HepG2 (cell line): ENCODE measurements around the gene MRS2. TPM values are rescaled to one million over a fixed set of nuclear protein-coding genes. Genes with fewer than 3 reads are reported as not detected.
A peak's percentile ranks its signal among the peaks of the same experiment; 100 is the strongest.

Source experiments
- HES4 ChIP-seq: sonication (generic); formaldehyde crosslinking; IDR thresholded peaks from 2 replicates; pipeline ENCODE4 v1.9.0; 2021; ENCODE audit warnings: mild to moderate bottlenecking, missing genetic modification reagents, borderline replicate concordance
- NAIF1 ChIP-seq: sonication (generic); formaldehyde crosslinking; IDR thresholded peaks from 2 replicates; pipeline ENCODE4 v1.5.0; 2020; ENCODE audit warnings: mild to moderate bottlenecking, missing genetic modification reagents, borderline replicate concordance
- REPIN1 ChIP-seq: sonication (generic); formaldehyde crosslinking; IDR thresholded peaks from 2 replicates; pipeline ENCODE4 v1.8.0; 2022; ENCODE audit warnings: missing genetic modification reagents, low read depth, mild to moderate bottlenecking, borderline replicate concordance
- SAFB2 ChIP-seq: sonication (generic); formaldehyde crosslinking; IDR thresholded peaks from 2 replicates; pipeline ENCODE4 v1.5.1; 2020; ENCODE audit warnings: missing genetic modification reagents, low read depth, mild to moderate bottlenecking, borderline replicate concordance
- SSRP1 ChIP-seq: IDR thresholded peaks from 2 replicates; pipeline ENCODE4 v1.6.1; 2016; ENCODE audit warnings: control low read depth
- ZFY ChIP-seq: sonication (generic); formaldehyde crosslinking; IDR thresholded peaks from 2 replicates; pipeline ENCODE4 v1.4.0; 2020; ENCODE audit warnings: missing genetic modification reagents
- ZKSCAN1 ChIP-seq: fragments of 150-350 bp; IDR thresholded peaks from 2 replicates; pipeline ENCODE4 v1.6.1; 2014; ENCODE audit warnings: low read length
- ZNF136 ChIP-seq: sonication (generic); formaldehyde crosslinking; IDR thresholded peaks from 2 replicates; pipeline ENCODE4 v1.8.1; 2022; ENCODE audit warnings: low read depth, mild to moderate bottlenecking, moderate library complexity, missing genetic modification reagents
- ZNF232 ChIP-seq: sonication (generic); formaldehyde crosslinking; IDR thresholded peaks from 2 replicates; pipeline ENCODE4 v1.4.0; 2020; ENCODE audit warnings: missing genetic modification reagents, borderline replicate concordance
- ZNF292 ChIP-seq: sonication (generic); formaldehyde crosslinking; IDR thresholded peaks from 2 replicates; pipeline ENCODE4 v1.8.1; 2022; ENCODE audit warnings: mild to moderate bottlenecking, low read depth, missing genetic modification reagents, borderline replicate concordance
- ZNF317 ChIP-seq: sonication (generic); formaldehyde crosslinking; IDR thresholded peaks from 2 replicates; pipeline ENCODE4 v1.5.0; 2020; ENCODE audit warnings: mild to moderate bottlenecking, missing genetic modification reagents
- ZNF567 ChIP-seq: sonication (generic); formaldehyde crosslinking; IDR thresholded peaks from 2 replicates; pipeline ENCODE4 v1.8.1; 2023; ENCODE audit warnings: mild to moderate bottlenecking, missing genetic modification reagents, borderline replicate concordance
- ZNF720 ChIP-seq: sonication (generic); formaldehyde crosslinking; IDR thresholded peaks from 2 replicates; pipeline ENCODE4 v1.4.0; 2020; ENCODE audit warnings: missing genetic modification reagents
- polyA plus RNA-seq, 8 experiments: library from polyadenylated mRNA; depleted of rRNA in 3 of 8; stranded (reverse) in 7 of 8; unstranded in 1 of 8; fragments of >200 nt; fragmentation: Illumina TruSeq in 4 of 8; extraction: Trizol in 4 of 8; gene quantifications; 2 replicates each; pipeline versions ENCODE4 v1.2.1 to v1.2.3, GENCODE V29; 2011 to 2016; ENCODE audit warnings: low read depth in 4 of 8, missing spikeins in 1 of 8, mixed read lengths in 1 of 8; ENCODE audit not compliant: insufficient read depth in 1 of 8
- total RNA-seq, 5 experiments: library from RNA; depleted of rRNA; stranded (reverse); fragments of >200 nt; fragmentation: Illumina TruSeq; extraction: Trizol; gene quantifications; 2 replicates each; pipeline ENCODE4 v1.2.3, GENCODE V29; 2016; ENCODE audit warnings: low read depth in 1 of 5
- TF ChIP-seq, protein P1 (sequence below): sonication (generic); formaldehyde crosslinking; IDR thresholded peaks from 2 replicates; pipeline ENCODE4 v1.4.0; 2020; ENCODE audit warnings: low read depth, missing genetic modification reagents
- TF ChIP-seq, protein P2 (sequence below): sonication (generic); formaldehyde crosslinking; IDR thresholded peaks from 2 replicates; pipeline ENCODE4 v1.5.1; 2020; ENCODE audit warnings: mild to moderate bottlenecking, missing genetic modification reagents, moderate library complexity
- TF ChIP-seq, protein P3 (sequence below): sonication (generic); formaldehyde crosslinking; IDR thresholded peaks from 2 replicates; pipeline ENCODE4 v1.4.0; 2020; ENCODE audit warnings: missing genetic modification reagents, mild to moderate bottlenecking, borderline replicate concordance

MRS2 gene
- total and polyA plus RNA-seq, 2 of the 13 experiments (the other 11 are each of a cell fraction or from before 2014, with no cell fraction given): 31.1 to 83.8 TPM

DNA sequence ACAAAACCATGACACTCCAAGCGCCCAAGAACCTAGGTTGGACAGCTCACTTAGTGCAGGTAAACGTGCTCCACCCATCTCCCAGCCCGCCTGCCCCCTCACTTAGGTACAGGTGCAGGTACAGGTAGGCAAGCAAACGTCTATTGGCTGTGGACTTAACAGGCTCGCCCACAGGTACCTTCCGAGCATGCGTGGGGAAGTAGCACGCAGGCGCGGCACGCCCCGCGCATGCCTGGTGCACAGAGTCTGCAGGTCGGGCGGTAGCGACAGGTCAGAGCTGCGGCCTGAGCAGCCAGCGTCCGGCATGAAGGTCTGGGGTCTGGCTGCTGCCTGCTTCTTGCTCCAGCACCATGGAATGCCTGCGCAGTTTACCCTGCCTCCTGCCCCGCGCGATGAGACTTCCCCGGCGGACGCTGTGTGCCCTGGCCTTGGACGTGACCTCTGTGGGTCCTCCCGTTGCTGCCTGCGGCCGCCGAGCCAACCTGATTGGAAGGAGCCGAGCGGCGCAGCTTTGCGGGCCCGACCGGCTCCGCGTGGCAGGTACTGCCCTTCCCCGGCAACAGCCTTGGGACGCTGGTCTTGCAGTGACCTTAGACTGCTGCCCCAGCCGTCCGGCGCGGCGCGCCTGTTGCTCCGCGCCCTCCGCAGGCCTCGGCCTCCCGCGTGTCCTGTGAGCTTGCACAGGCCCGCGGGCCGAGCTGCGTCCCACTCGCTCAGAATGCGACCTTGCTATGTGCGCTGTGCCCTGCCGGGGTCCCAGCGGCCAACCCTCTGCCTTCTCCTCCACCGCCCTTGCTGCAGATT is at the start of gene MRS2 (continued):
- TF ChIP-seq ZNF292 (peak; percentile 98), ZNF567 (peak; percentile 99; the same call in 1 of the 2 replicates), ZNF232 (peak; percentile 94), HES4 (CRISPR knock-in tag) (peak; percentile 87; the same call in 1 of the 2 replicates), ZKSCAN1 (no peak), ZNF136 (CRISPR knock-in tag) (peak; percentile 77; the same call in 1 of the 2 replicates), REPIN1 (CRISPR knock-in tag) (peak; percentile 82; the same call in 1 of the 2 replicates), ZNF317 (CRISPR knock-in tag) (peak; percentile 88), SSRP1 (CRISPR knock-in tag) (peak; percentile 78; the same call in 1 of the 2 replicates), ZFY (CRISPR knock-in tag) (peak; percentile 100), ZNF720 (CRISPR knock-in tag) (no peak), SAFB2 (peak; percentile 97), NAIF1 (CRISPR knock-in tag) (peak; percentile 94)
- TF ChIP-seq, protein P1, sequence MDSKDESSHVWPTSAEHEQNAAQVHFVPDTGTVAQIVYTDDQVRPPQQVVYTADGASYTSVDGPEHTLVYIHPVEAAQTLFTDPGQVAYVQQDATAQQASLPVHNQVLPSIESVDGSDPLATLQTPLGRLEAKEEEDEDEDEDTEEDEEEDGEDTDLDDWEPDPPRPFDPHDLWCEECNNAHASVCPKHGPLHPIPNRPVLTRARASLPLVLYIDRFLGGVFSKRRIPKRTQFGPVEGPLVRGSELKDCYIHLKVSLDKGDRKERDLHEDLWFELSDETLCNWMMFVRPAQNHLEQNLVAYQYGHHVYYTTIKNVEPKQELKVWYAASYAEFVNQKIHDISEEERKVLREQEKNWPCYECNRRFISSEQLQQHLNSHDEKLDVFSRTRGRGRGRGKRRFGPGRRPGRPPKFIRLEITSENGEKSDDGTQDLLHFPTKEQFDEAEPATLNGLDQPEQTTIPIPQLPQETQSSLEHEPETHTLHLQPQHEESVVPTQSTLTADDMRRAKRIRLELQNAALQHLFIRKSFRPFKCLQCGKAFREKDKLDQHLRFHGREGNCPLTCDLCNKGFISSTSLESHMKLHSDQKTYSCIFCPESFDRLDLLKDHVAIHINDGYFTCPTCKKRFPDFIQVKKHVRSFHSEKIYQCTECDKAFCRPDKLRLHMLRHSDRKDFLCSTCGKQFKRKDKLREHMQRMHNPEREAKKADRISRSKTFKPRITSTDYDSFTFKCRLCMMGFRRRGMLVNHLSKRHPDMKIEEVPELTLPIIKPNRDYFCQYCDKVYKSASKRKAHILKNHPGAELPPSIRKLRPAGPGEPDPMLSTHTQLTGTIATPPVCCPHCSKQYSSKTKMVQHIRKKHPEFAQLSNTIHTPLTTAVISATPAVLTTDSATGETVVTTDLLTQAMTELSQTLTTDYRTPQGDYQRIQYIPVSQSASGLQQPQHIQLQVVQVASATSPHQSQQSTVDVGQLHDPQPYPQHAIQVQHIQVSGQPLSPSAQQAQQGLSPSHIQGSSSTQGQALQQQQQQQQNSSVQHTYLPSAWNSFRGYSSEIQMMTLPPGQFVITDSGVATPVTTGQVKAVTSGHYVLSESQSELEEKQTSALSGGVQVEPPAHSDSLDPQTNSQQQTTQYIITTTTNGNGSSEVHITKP (CRISPR knock-in tag): no peak
- TF ChIP-seq, protein P2, sequence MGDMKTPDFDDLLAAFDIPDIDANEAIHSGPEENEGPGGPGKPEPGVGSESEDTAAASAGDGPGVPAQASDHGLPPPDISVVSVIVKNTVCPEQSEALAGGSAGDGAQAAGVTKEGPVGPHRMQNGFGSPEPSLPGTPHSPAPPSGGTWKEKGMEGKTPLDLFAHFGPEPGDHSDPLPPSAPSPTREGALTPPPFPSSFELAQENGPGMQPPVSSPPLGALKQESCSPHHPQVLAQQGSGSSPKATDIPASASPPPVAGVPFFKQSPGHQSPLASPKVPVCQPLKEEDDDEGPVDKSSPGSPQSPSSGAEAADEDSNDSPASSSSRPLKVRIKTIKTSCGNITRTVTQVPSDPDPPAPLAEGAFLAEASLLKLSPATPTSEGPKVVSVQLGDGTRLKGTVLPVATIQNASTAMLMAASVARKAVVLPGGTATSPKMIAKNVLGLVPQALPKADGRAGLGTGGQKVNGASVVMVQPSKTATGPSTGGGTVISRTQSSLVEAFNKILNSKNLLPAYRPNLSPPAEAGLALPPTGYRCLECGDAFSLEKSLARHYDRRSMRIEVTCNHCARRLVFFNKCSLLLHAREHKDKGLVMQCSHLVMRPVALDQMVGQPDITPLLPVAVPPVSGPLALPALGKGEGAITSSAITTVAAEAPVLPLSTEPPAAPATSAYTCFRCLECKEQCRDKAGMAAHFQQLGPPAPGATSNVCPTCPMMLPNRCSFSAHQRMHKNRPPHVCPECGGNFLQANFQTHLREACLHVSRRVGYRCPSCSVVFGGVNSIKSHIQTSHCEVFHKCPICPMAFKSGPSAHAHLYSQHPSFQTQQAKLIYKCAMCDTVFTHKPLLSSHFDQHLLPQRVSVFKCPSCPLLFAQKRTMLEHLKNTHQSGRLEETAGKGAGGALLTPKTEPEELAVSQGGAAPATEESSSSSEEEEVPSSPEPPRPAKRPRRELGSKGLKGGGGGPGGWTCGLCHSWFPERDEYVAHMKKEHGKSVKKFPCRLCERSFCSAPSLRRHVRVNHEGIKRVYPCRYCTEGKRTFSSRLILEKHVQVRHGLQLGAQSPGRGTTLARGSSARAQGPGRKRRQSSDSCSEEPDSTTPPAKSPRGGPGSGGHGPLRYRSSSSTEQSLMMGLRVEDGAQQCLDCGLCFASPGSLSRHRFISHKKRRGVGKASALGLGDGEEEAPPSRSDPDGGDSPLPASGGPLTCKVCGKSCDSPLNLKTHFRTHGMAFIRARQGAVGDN (CRISPR knock-in tag): peak; percentile 98
- TF ChIP-seq, protein P3, sequence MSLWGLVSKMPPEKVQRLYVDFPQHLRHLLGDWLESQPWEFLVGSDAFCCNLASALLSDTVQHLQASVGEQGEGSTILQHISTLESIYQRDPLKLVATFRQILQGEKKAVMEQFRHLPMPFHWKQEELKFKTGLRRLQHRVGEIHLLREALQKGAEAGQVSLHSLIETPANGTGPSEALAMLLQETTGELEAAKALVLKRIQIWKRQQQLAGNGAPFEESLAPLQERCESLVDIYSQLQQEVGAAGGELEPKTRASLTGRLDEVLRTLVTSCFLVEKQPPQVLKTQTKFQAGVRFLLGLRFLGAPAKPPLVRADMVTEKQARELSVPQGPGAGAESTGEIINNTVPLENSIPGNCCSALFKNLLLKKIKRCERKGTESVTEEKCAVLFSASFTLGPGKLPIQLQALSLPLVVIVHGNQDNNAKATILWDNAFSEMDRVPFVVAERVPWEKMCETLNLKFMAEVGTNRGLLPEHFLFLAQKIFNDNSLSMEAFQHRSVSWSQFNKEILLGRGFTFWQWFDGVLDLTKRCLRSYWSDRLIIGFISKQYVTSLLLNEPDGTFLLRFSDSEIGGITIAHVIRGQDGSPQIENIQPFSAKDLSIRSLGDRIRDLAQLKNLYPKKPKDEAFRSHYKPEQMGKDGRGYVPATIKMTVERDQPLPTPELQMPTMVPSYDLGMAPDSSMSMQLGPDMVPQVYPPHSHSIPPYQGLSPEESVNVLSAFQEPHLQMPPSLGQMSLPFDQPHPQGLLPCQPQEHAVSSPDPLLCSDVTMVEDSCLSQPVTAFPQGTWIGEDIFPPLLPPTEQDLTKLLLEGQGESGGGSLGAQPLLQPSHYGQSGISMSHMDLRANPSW (CRISPR knock-in tag): peak; percentile 40; the same call in 1 of the 2 replicates
